PC-9 (cell line): Measurements from ENCODE around the gene ADGRL3. TPM values are rescaled to one million over a fixed set of nuclear protein-coding genes. Genes with fewer than 3 reads are reported as not detected.
"Not testable (repeated sequence)": the region's sequence is repeated elsewhere in the genome, so short reads cannot be mapped to it uniquely, and the experiment has no call there.

Experiments
- BruUV-seq: library from RNA; stranded (reverse); fragments of 400-500 nt; replicated peaks from 2 replicates; lab custom pipeline; 2021; lab: Mats Ljungman, UMichigan
- CTCF ChIA-PET: fragments of 300-600 bp; sonication (Branson Sonifier 250); formaldehyde crosslinking; loops from one replicate; lab custom pipeline; 2022; ENCODE audit warnings: antibody characterized with exemption; lab: Charles Lee
- POLR2A ChIA-PET: fragments of 300-600 bp; sonication (Branson Sonifier 250); formaldehyde crosslinking; loops from one replicate; lab custom pipeline; 2022; ENCODE audit warnings: antibody characterized with exemption; ENCODE audit not compliant: unreplicated experiment; lab: Charles Lee
- DNase-seq, 2 experiments: peaks; one replicate each; pipeline versions ENCODE4 v3.0.0 to v3.0.0-alpha.2; 2015 to 2022; ENCODE audit warnings: mixed read lengths in 1 of 2
- H2AFZ ChIP-seq: fragments of 200-600 bp; sonication (generic); 2 replicates; pipeline ENCODE4 v1.8.1; 2017; ENCODE audit warnings: antibody characterized with exemption
- H3F3A ChIP-seq: fragments of 200-600 bp; sonication (generic); 2 replicates; pipeline ENCODE4 v1.8.1; 2017; ENCODE audit warnings: antibody characterized with exemption, mild to moderate bottlenecking, low read depth; ENCODE audit not compliant: insufficient read depth
- H3K27ac ChIP-seq: fragments of 200-600 bp; sonication (generic); 2 replicates; pipeline ENCODE4 v1.6.1; 2016; ENCODE audit warnings: mixed run types
- H3K27me3 ChIP-seq: fragments of 200-600 bp; sonication (generic); 2 replicates; pipeline ENCODE4 v1.6.1; 2016; ENCODE audit warnings: low read depth, mixed run types; ENCODE audit not compliant: insufficient read depth
- H3K36me3 ChIP-seq: fragments of 200-600 bp; sonication (generic); 2 replicates; pipeline ENCODE4 v1.6.1; 2016; ENCODE audit warnings: low read depth, mixed run types
- H3K4me1 ChIP-seq: fragments of 200-600 bp; sonication (generic); replicated peaks from 2 replicates; pipeline ENCODE4 v1.6.1; 2016; ENCODE audit warnings: mixed run types; ENCODE audit not compliant: insufficient read depth
- H3K4me2 ChIP-seq: fragments of 200-600 bp; sonication (generic); 2 replicates; pipeline ENCODE4 v1.6.1; 2017; ENCODE audit warnings: mixed run types
- H3K4me3 ChIP-seq: fragments of 200-600 bp; sonication (generic); 2 replicates; pipeline ENCODE4 v1.6.1; 2016; ENCODE audit warnings: mixed run types
- H3K79me2 ChIP-seq: fragments of 200-600 bp; sonication (generic); 2 replicates; pipeline ENCODE4 v1.6.1; 2017; ENCODE audit warnings: low read depth, mixed run types
- H3K9me2 ChIP-seq: fragments of 200-600 bp; sonication (generic); 2 replicates; pipeline ENCODE4 v1.8.1; 2017; ENCODE audit warnings: mild to moderate bottlenecking; ENCODE audit not compliant: insufficient read depth
- H3K9me3 ChIP-seq: fragments of 200-600 bp; sonication (generic); 2 replicates; pipeline ENCODE4 v1.8.1; 2016; ENCODE audit warnings: low read depth; ENCODE audit not compliant: insufficient read depth
- H4K20me1 ChIP-seq: fragments of 200-600 bp; sonication (generic); 2 replicates; pipeline ENCODE4 v1.8.1; 2017; ENCODE audit not compliant: insufficient read depth
- CTCF ChIP-seq: fragments of 200-600 bp; sonication (generic); conservative IDR thresholded peaks from 2 replicates; pipeline ENCODE4 v1.6.1; 2017; ENCODE audit warnings: mixed run types, antibody characterized with exemption, mild to moderate bottlenecking, moderate library complexity
- EZH2 ChIP-seq: fragments of 200-600 bp; sonication (generic); IDR thresholded peaks from 2 replicates; pipeline ENCODE4 v1.8.0; 2017; ENCODE audit warnings: antibody characterized with exemption, low read depth
- intact Hi-C: fragments of 100-400 bp; cut with micrococcal nuclease; formaldehyde crosslinking; loops from one replicate; pipeline ENCODE4 v1.10.0; 2022; ENCODE audit not compliant: unreplicated experiment
- total RNA-seq: library from RNA; stranded (reverse); gene quantifications from 2 replicates; pipeline ENCODE4 v1.2.3, GENCODE V29; 2021

Gene ADGRL3
- total RNA-seq, 1 experiment from 2014 or later = 1.6 TPM

- H3K79me2 ChIP-seq = no peaks in the 10 kb centered on the region
- ChIA-PET CTCF (no interaction called here), POLR2A (no interaction called here)
- no peak overlapping the region for H2AFZ ChIP-seq
- H3K27ac ChIP-seq = no peak overlapping the region
- no peaks in the 10 kb centered on the region for H3K4me1 ChIP-seq
- no peak for DNase-seq
- TF ChIP-seq CTCF (no peak), EZH2 (no peak)
- intact Hi-C loops = no loop called here
- H3K36me3 ChIP-seq = no peaks in the 10 kb centered on the region
- H3K4me2 ChIP-seq = no peak overlapping the region
- H3K9me3 ChIP-seq = no peaks in the 10 kb centered on the region
- no peak overlapping the region for H3K4me3 ChIP-seq
- no peaks in the 10 kb centered on the region for H3K27me3 ChIP-seq
- no TSS peak for BruUV-seq
- no peaks in the 10 kb centered on the region for H3K9me2 ChIP-seq
- H4K20me1 ChIP-seq = no peaks in the 10 kb centered on the region
- H3F3A ChIP-seq = no peaks in the 10 kb centered on the region
Observed at GRCh38 chr4:61350932-61351331, 150.8 kb downstream of the ADGRL3 start.

- Histone ChIP-seq H3K79me2 (no peaks in the 10 kb centered on the region), H3K4me1 (no peaks in the 10 kb centered on the region), H3K27me3 (no peaks in the 10 kb centered on the region), H3K27ac (no peak overlapping the region), H3K36me3 (no peaks in the 10 kb centered on the region), H3K4me3 (no peak overlapping the region), H3F3A (no peaks in the 10 kb centered on the region), H3K4me2 (no peak overlapping the region), H2AFZ (no peak overlapping the region), H4K20me1 (no peaks in the 10 kb centered on the region), H3K9me2 (no peaks in the 10 kb centered on the region), H3K9me3 (no peaks in the 10 kb centered on the region)
- POLR2A ChIA-PET = no interaction called here
- BruUV-seq = no TSS peak
- intact Hi-C loops = no loop called here
- CTCF ChIA-PET = no interaction called here
- DNase-seq = no peak
- no peak for TF ChIP-seq CTCF
- no peak for TF ChIP-seq EZH2
Observed at GRCh38 chr4:61356696-61357095, 156.6 kb downstream of the ADGRL3 start.

GRCh38 chr4:61359301-61359700, 159.2 kb downstream of the ADGRL3 start:
- Histone ChIP-seq H3K4me2 (no peak overlapping the region), H3K79me2 (no peaks in the 10 kb centered on the region), H2AFZ (no peak overlapping the region), H3F3A (no peaks in the 10 kb centered on the region), H4K20me1 (no peaks in the 10 kb centered on the region), H3K9me3 (no peaks in the 10 kb centered on the region), H3K9me2 (no peaks in the 10 kb centered on the region), H3K4me1 (no peaks in the 10 kb centered on the region), H3K4me3 (no peak overlapping the region), H3K27ac (no peak overlapping the region), H3K27me3 (no peaks in the 10 kb centered on the region), H3K36me3 (no peaks in the 10 kb centered on the region)
- intact Hi-C loops = no loop called here
- DNase-seq = no peak
- ChIA-PET POLR2A (no interaction called here), CTCF (no interaction called here)
- no TSS peak for BruUV-seq
- TF ChIP-seq CTCF (no peak), EZH2 (no peak)

- H4K20me1 ChIP-seq, H3K36me3 ChIP-seq, H3K4me1 ChIP-seq, intact Hi-C loops, H3K4me2 ChIP-seq, H2AFZ ChIP-seq, H3K79me2 ChIP-seq, H3K4me3 ChIP-seq, H3K27me3 ChIP-seq, H3F3A ChIP-seq, CTCF ChIA-PET, H3K9me3 ChIP-seq, H3K27ac ChIP-seq, H3K9me2 ChIP-seq, DNase-seq, BruUV-seq, POLR2A ChIA-PET: not testable (repeated sequence)
Observed at GRCh38 chr4:61372817-61373216, 172.7 kb downstream of the ADGRL3 start.
